Superior temporal gyrus (tissue), 1 donor: Measurements from ENCODE around the gene MLNR.

ENCODE experiments used
- DNase-seq: peaks from one replicate; pipeline ENCODE4 v3.0.0-alpha.2; 2016; ENCODE audit errors: extremely low spot score

Gene MLNR

GRCh38 chr13:49225223-49226042, 5.3 kb downstream of the MLNR start:
- no peak for DNase-seq

- DNase-seq, result no peak
Measured at GRCh38 chr13:49226613-49227012, 6.5 kb downstream of the MLNR start.

GRCh38 chr13:49234741-49235140, 14.6 kb downstream of the MLNR start:
- DNase-seq, result no peak

GRCh38 chr13:49235856-49236431, 15.8 kb downstream of the MLNR start:
- DNase-seq, result no peak

GRCh38 chr13:49238621-49239020, 18.5 kb downstream of the MLNR start:
- no peak for DNase-seq

- DNase-seq, result no peak
Measured at GRCh38 chr13:49240017-49240416, 19.9 kb downstream of the MLNR start.

GRCh38 chr13:49241296-49241695, 21.2 kb downstream of the MLNR start:
- no peak for DNase-seq

- DNase-seq, result no peak
Measured at GRCh38 chr13:49245101-49245500, 25.0 kb downstream of the MLNR start.

- DNase-seq, result peak; percentile 16
Measured at GRCh38 chr13:49246850-49247642, 26.9 kb downstream of the MLNR start.

GRCh38 chr13:49247643-49248621, 27.8 kb downstream of the MLNR start, which contains the start of gene CDADC1:
Gene CDADC1, plus strand, starts transcription at chr13:49247925. Its CDS starts 113 bp downstream, at chr13:49248038.
- peak; percentile 98 for DNase-seq

- no peak for DNase-seq
Measured at GRCh38 chr13:49248622-49249002, 28.5 kb downstream of the MLNR start.

GRCh38 chr13:49251326-49251725, 31.2 kb downstream of the MLNR start:
- DNase-seq, result no peak

GRCh38 chr13:49253310-49253709, 33.2 kb downstream of the MLNR start:
- no peak for DNase-seq

- no peak for DNase-seq
Measured at GRCh38 chr13:49254007-49254406, 33.9 kb downstream of the MLNR start.

GRCh38 chr13:49256841-49257240, 36.7 kb downstream of the MLNR start:
- DNase-seq, result no peak

GRCh38 chr13:49258089-49258796, 38.1 kb downstream of the MLNR start:
- no peak for DNase-seq

- DNase-seq, result no peak
Measured at GRCh38 chr13:49259586-49259985, 39.4 kb downstream of the MLNR start.

- DNase-seq, result no peak
Measured at GRCh38 chr13:49262634-49263033, 42.5 kb downstream of the MLNR start.

GRCh38 chr13:49265822-49266221, 45.7 kb downstream of the MLNR start:
- no peak for DNase-seq

GRCh38 chr13:49271264-49271663, 51.1 kb downstream of the MLNR start:
- DNase-seq, result no peak
